COLO829 (cell line): ENCODE data around the gene C5orf47.

Experiments
- DNase-seq: peaks from one replicate; pipeline ENCODE4 v3.0.0; 2012; ENCODE audit warnings: low spot score

C5orf47 gene

GRCh38 chr5:174044466-174045254 lies 55.7 kb downstream of the C5orf47 start:
- no peak for DNase-seq

GRCh38 chr5:174045470-174046025 lies 56.6 kb downstream of the C5orf47 start, which contains the start of gene NSG2:
TSS of gene NSG2 (plus strand) at chr5:174045706. CDS start at chr5:174046756, 1,050 bp downstream.
- peak; percentile 67 for DNase-seq

GRCh38 chr5:174046558-174046957 lies 57.6 kb downstream of the C5orf47 start:
- DNase-seq, result no peak

- no peak for DNase-seq
These were observed 58.6 kb downstream of the C5orf47 start for GRCh38 chr5:174047472-174048099.

- no peak for DNase-seq
These were observed 63.7 kb downstream of the C5orf47 start for GRCh38 chr5:174052636-174053035.

GRCh38 chr5:174053905-174054304 lies 64.9 kb downstream of the C5orf47 start:
- DNase-seq, result no peak
